Epidermal melanocyte (primary cell): ENCODE results near the gene PMPCA.

Source experiments
- DNase-seq: peaks from one replicate; pipeline ENCODE4 v3.0.0; 2011; ENCODE audit warnings: low spot score; ENCODE audit not compliant: insufficient read length

PMPCA gene

GRCh38 chr9:136410500-136411287 lies at the start of gene PMPCA, which contains the start of gene ENTR1:
Gene PMPCA (plus strand): TSS chr9:136410658. CDS start chr9:136410669, 11 bp downstream.
Gene ENTR1 (minus strand): TSS chr9:136410614. CDS start chr9:136410397, 217 bp downstream.
- DNase-seq, result peak; percentile 99

- no peak for DNase-seq
Measured at GRCh38 chr9:136361047-136361753, 49.3 kb upstream of the PMPCA start.

- no peak for DNase-seq
Measured at GRCh38 chr9:136361754-136362449, 48.6 kb upstream of the PMPCA start.

GRCh38 chr9:136362450-136362784 lies 48.0 kb upstream of the PMPCA start:
- no peak for DNase-seq

GRCh38 chr9:136363106-136363948 lies 47.1 kb upstream of the PMPCA start, which contains the start of gene DNLZ:
Gene DNLZ (minus strand): TSS chr9:136363744. CDS start chr9:136363714, 30 bp downstream.
- peak; percentile 100 for DNase-seq

GRCh38 chr9:136363949-136364748 lies 46.3 kb upstream of the PMPCA start:
- no peak for DNase-seq

GRCh38 chr9:136364942-136365774 lies 45.3 kb upstream of the PMPCA start:
- no peak for DNase-seq

- no peak for DNase-seq
Measured at GRCh38 chr9:136365775-136366222, 44.7 kb upstream of the PMPCA start.

- DNase-seq, result no peak
Measured at GRCh38 chr9:136366826-136367225, 43.6 kb upstream of the PMPCA start.

GRCh38 chr9:136367296-136368145 lies 42.9 kb upstream of the PMPCA start:
- no peak for DNase-seq

- no peak for DNase-seq
Measured at GRCh38 chr9:136368190-136368589, 42.3 kb upstream of the PMPCA start.

- no peak for DNase-seq
Measured at GRCh38 chr9:136370037-136370436, 40.4 kb upstream of the PMPCA start.

GRCh38 chr9:136370687-136371532 lies 39.5 kb upstream of the PMPCA start:
- no peak for DNase-seq

- DNase-seq, result no peak
Measured at GRCh38 chr9:136371533-136371880, 39.0 kb upstream of the PMPCA start.

- no peak for DNase-seq
Measured at GRCh38 chr9:136372006-136372405, 38.5 kb upstream of the PMPCA start.

- DNase-seq, result peak; percentile 42
Measured at GRCh38 chr9:136372561-136373299, 37.7 kb upstream of the PMPCA start.
